Measurements from ENCODE around the gene TRIM6.
"Not testable (repeated sequence)": the region's sequence is repeated elsewhere in the genome, so short reads cannot be mapped to it uniquely, and the experiment has no call there.

TRIM6 gene

GRCh38 chr11:5557751-5558150 lies 38.7 kb upstream of the TRIM6 start:
- no peak for TF ChIP-seq CTCF (IDR thresholded peaks at IDR 0.05; ENCODE audit: control insufficient read depth, extremely low read depth, insufficient read depth)
- no peak overlapping the region for H3K4me3 ChIP-seq (ENCODE audit: low read depth, low read length)
- no peak for DNase-seq (ENCODE audit: low read depth)

- DNase-seq (ENCODE audit: low read depth), result no peak
Observed at GRCh38 chr11:5564259-5565019, 32.0 kb upstream of the TRIM6 start.

GRCh38 chr11:5574654-5575053 lies 21.8 kb upstream of the TRIM6 start:
- TF ChIP-seq CTCF (IDR thresholded peaks at IDR 0.05; ENCODE audit: control insufficient read depth, extremely low read depth, insufficient read depth), result no peak
- DNase-seq (ENCODE audit: low read depth), result no peak
- H3K4me3 ChIP-seq (ENCODE audit: low read depth, low read length), result no peak overlapping the region

More at GRCh38 chr11:5564259-5565019, 32.0 kb upstream of the TRIM6 start:
- no peak overlapping the region for H3K4me3 ChIP-seq (ENCODE audit: low read depth, low read length)
- no peak for TF ChIP-seq CTCF (IDR thresholded peaks at IDR 0.05; ENCODE audit: control insufficient read depth, extremely low read depth, insufficient read depth)

- no peak overlapping the region for H3K4me3 ChIP-seq (ENCODE audit: low read depth, low read length)
- DNase-seq (ENCODE audit: low read depth), result no peak
- TF ChIP-seq CTCF (IDR thresholded peaks at IDR 0.05; ENCODE audit: control insufficient read depth, extremely low read depth, insufficient read depth), result no peak
Observed at GRCh38 chr11:5575152-5575551, 21.3 kb upstream of the TRIM6 start.

GRCh38 chr11:5577101-5577500 lies 19.3 kb upstream of the TRIM6 start:
- TF ChIP-seq CTCF (IDR thresholded peaks at IDR 0.05; ENCODE audit: control insufficient read depth, extremely low read depth, insufficient read depth), result no peak
- no peak for DNase-seq (ENCODE audit: low read depth)
- no peak overlapping the region for H3K4me3 ChIP-seq (ENCODE audit: low read depth, low read length)

GRCh38 chr11:5580577-5580976 lies 15.9 kb upstream of the TRIM6 start, which contains the start of gene OR52B6:
Gene OR52B6, plus strand, starts transcription at chr11:5580877. Its CDS starts 0 bp downstream, at chr11:5580877.
- TF ChIP-seq CTCF (IDR thresholded peaks at IDR 0.05; ENCODE audit: control insufficient read depth, extremely low read depth, insufficient read depth), result no peak
- H3K4me3 ChIP-seq (ENCODE audit: low read depth, low read length), result no peak within 1 kb of the TSS

GRCh38 chr11:5581014-5581413 lies 15.4 kb upstream of the TRIM6 start:
- H3K4me3 ChIP-seq (ENCODE audit: low read depth, low read length), result no peak overlapping the region
- TF ChIP-seq CTCF (IDR thresholded peaks at IDR 0.05; ENCODE audit: control insufficient read depth, extremely low read depth, insufficient read depth), result no peak
- DNase-seq (ENCODE audit: low read depth), result no peak

More at GRCh38 chr11:5580577-5580976, 15.9 kb upstream of the TRIM6 start, which contains the start of gene OR52B6:
- DNase-seq (ENCODE audit: low read depth), result no peak

- H3K4me3 ChIP-seq (ENCODE audit: low read depth, low read length); DNase-seq (ENCODE audit: low read depth): not testable (repeated sequence)
Observed at GRCh38 chr11:5584458-5584857, 12.0 kb upstream of the TRIM6 start.

GRCh38 chr11:5589906-5590305 lies 6.5 kb upstream of the TRIM6 start:
- not testable (repeated sequence) for DNase-seq (ENCODE audit: low read depth); H3K4me3 ChIP-seq (ENCODE audit: low read depth, low read length)
